Tibial artery (tissue), 4 donors: ENCODE results near the gene SOX5.
"Not testable (repeated sequence)": the region's sequence is repeated elsewhere in the genome, so short reads cannot be mapped to it uniquely, and the experiment has no call there.

Experiments
- DNase-seq, 2 donors: peaks; one replicate each; pipeline ENCODE4 v3.0.0-alpha.2; 2019
- H3K27ac ChIP-seq, 2 donors: fragments of 200-600 bp; sonication (generic) in 1 of 2; 1 replicate in 1 of 2; 2 replicates in 1 of 2; pipeline ENCODE4 v1.5.1; 2018 to 2019; ENCODE audit warnings: mild to moderate bottlenecking in 1 of 2
- H3K27me3 ChIP-seq, 2 donors: fragments of 200-600 bp; sonication (generic) in 1 of 2; one replicate each; pipeline versions ENCODE4 v1.5.1 to v1.6.0; 2016 to 2019
- H3K36me3 ChIP-seq, 3 donors: fragments of 200-600 bp; sonication (generic) in 2 of 3; one replicate each; pipeline ENCODE4 v1.5.1; 2016 to 2019; ENCODE audit warnings: mild to moderate bottlenecking in 2 of 3
- H3K4me1 ChIP-seq, 4 donors: fragments of 200-600 bp; sonication (generic) in 2 of 4; 1 replicate in 3 of 4; 2 replicates in 1 of 4; pipeline ENCODE4 v1.5.1; 2016 to 2019
- H3K4me3 ChIP-seq, 2 donors: fragments of 200-600 bp; sonication (generic) in 1 of 2; 1 replicate in 1 of 2; 2 replicates in 1 of 2; pipeline ENCODE4 v1.5.1; 2018 to 2019; ENCODE audit warnings: mild to moderate bottlenecking in 2 of 2
- H3K9me3 ChIP-seq, 3 donors: fragments of 200-600 bp; sonication (generic) in 1 of 3; one replicate each; pipeline ENCODE4 v1.5.1; 2016 to 2019
- intact Hi-C: fragments of 100-400 bp; cut with DNase I; formaldehyde crosslinking; loops from one replicate; pipeline ENCODE4 v1.15.0; 2023; ENCODE audit warnings: low total_unique reads
- TF ChIP-seq, protein P1 (sequence below), 2 experiments: fragments of 200-600 bp in 1 of 2; fragments of 450-650 bp in 1 of 2; IDR thresholded peaks; one replicate each; pipeline ENCODE4 v1.5.1; 2017 to 2019; ENCODE audit warnings: antibody characterized with exemption in 2 of 2, mild to moderate bottlenecking in 1 of 2, moderate library complexity in 1 of 2

The SOX5 gene

DNA sequence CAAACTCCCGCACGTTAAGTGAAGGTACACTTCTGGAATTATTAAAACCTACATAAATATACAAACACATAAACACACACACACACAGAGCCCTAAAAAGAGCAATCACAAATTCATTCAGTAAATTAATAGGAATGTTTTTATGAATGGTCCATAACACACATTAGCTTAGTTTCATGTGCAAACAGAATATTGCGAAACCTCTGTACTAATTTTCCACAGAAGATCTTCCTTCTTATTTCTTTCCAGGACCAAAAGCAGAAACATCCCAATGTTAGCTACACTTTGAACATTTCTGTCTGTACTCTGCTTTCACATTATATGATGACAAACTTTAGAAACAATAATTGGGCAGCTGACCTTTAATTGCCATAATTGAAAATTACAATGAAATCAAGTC, 101.6 kb downstream of the SOX5 start:
- intact Hi-C loops: no loop called here

DNA sequence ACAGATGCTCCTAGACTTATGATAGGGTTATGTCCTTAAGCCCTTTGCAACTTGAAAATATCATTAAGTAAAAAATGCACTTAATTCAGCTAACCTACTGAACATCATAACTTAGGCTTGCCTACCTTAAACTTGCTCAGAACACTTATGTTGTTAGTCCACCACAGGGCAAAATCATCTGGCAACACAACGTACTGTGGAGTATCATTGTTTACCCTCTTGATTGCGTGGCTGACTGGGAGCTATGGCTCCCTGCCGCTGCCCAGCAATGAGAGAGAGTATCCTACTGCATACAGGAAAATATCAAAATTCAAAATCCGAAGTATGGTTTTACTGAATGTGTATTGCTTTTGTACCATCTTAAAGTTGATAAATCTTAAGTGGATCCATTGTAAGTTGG, 105.5 kb downstream of the SOX5 start:
- Histone ChIP-seq H3K36me3 (no peaks in the 10 kb centered on the region), H3K4me1 (no peaks in the 10 kb centered on the region), H3K27me3 (no peaks in the 10 kb centered on the region), H3K27ac (no peak overlapping the region), H3K4me3 (no peak overlapping the region), H3K9me3 (no peaks in the 10 kb centered on the region)
- TF ChIP-seq, protein P1, sequence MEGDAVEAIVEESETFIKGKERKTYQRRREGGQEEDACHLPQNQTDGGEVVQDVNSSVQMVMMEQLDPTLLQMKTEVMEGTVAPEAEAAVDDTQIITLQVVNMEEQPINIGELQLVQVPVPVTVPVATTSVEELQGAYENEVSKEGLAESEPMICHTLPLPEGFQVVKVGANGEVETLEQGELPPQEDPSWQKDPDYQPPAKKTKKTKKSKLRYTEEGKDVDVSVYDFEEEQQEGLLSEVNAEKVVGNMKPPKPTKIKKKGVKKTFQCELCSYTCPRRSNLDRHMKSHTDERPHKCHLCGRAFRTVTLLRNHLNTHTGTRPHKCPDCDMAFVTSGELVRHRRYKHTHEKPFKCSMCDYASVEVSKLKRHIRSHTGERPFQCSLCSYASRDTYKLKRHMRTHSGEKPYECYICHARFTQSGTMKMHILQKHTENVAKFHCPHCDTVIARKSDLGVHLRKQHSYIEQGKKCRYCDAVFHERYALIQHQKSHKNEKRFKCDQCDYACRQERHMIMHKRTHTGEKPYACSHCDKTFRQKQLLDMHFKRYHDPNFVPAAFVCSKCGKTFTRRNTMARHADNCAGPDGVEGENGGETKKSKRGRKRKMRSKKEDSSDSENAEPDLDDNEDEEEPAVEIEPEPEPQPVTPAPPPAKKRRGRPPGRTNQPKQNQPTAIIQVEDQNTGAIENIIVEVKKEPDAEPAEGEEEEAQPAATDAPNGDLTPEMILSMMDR (IDR thresholded peaks at IDR 0.05): no peak
- intact Hi-C loops: no loop called here
- no peak for DNase-seq

More for the DNA sequence above, 101.6 kb downstream of the SOX5 start:
- Histone ChIP-seq H3K36me3 (no peaks in the 10 kb centered on the region), H3K27me3 (no peaks in the 10 kb centered on the region), H3K4me3 (no peak overlapping the region), H3K27ac (no peak overlapping the region), H3K4me1 (no peaks in the 10 kb centered on the region), H3K9me3 (no peaks in the 10 kb centered on the region)
- TF ChIP-seq, protein P1 (IDR thresholded peaks at IDR 0.05): no peak
- DNase-seq: no peak

DNA sequence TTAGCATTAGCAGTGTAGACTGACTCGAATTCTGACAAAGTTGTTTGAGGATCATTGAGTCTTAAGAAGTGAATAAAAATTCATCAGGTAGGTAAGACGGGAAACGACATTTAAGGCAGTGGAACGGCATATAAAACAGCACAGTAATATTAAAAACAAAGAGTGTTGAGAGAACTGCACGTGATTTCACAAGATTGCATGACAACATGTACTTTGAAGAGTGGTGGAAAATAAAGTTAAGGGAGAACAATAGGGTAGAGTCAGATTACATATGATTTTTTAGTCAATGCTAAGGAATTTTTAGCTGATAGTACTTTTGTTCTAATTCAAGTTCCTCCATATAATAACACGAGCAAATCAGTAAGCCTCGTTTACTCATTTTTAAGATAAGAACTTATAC, 115.4 kb downstream of the SOX5 start:
- no peaks in the 10 kb centered on the region for H3K9me3 ChIP-seq
- no peak overlapping the region for H3K27ac ChIP-seq
- H3K4me3 ChIP-seq: no peak overlapping the region
- no peaks in the 10 kb centered on the region for H3K27me3 ChIP-seq
- no peak for DNase-seq
- no peaks in the 10 kb centered on the region for H3K4me1 ChIP-seq
- intact Hi-C loops: no loop called here
- TF ChIP-seq, protein P1 (IDR thresholded peaks at IDR 0.05): no peak
- H3K36me3 ChIP-seq: no peaks in the 10 kb centered on the region

DNA sequence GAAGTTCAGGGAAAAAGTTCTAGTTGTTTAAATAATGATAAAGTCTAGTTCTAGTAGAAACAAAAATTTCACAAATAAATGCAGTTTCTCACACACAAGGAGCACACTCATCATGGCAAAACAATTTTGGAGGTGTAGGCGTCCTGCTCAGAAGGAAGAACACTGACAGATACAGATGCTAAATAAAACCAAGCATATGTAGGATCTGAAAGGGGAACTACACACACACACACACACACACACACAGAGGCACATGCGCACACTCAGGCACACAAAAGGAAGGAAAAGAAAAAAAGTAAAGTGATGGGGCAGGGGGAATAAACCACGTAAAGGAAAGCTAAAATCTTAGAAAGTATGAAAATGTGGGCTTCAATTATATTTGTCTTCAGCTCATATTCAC, 117.7 kb downstream of the SOX5 start:
- Histone ChIP-seq H3K4me3 (no peak overlapping the region), H3K36me3 (no peaks in the 10 kb centered on the region), H3K27me3 (no peaks in the 10 kb centered on the region), H3K9me3 (no peaks in the 10 kb centered on the region), H3K4me1 (no peaks in the 10 kb centered on the region), H3K27ac (no peak overlapping the region)
- intact Hi-C loops: no loop called here
- no peak for DNase-seq
- TF ChIP-seq, protein P1 (IDR thresholded peaks at IDR 0.05): no peak

DNA sequence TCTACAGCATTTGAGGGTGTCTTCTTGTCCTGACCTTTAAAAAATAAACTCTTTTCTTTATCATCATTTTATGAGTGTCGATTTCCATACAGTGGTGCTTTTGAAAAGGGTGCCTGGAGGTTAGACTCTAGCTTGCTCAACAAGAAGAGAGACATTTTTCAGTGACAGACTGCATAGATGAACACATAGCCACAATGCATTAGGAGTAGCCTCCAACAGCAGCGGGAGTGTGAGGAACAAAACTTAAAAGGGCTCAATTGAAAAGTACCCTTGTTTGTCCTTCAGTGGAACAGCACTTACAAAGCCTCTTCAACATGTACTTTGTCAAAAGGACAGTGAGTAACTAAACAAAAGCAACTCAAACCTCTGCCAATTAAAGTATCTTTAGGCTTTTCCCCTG, 119.3 kb downstream of the SOX5 start:
- no peaks in the 10 kb centered on the region for H3K9me3 ChIP-seq
- H3K27me3 ChIP-seq: no peaks in the 10 kb centered on the region
- no peak for DNase-seq
- H3K4me3 ChIP-seq: no peak overlapping the region
- TF ChIP-seq, protein P1 (IDR thresholded peaks at IDR 0.05): no peak
- H3K36me3 ChIP-seq: no peaks in the 10 kb centered on the region
- H3K27ac ChIP-seq: no peak overlapping the region
- intact Hi-C loops: no loop called here
- H3K4me1 ChIP-seq: no peaks in the 10 kb centered on the region

DNA sequence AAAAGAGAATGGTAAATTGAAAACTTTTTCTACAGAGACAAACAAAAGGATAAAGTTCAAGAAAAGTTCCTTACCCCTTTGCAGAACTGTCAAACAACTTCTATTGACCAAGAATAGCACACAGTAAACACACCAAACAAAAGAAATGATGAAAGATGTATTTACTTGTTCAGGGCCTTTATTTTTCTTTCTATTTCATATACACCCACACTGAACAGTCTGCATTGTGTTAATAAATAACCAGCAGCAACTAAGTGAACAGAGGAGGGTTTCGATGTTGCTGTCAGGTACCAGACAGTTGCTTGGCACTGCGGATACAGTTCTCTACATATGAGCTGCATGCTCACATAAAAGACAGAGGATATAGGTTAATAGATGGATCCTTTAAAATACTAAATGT, 122.1 kb downstream of the SOX5 start:
- TF ChIP-seq, protein P1 (IDR thresholded peaks at IDR 0.05): no peak
- H3K36me3 ChIP-seq: peaks cover 0 to 5% (median 0%) of the 10 kb centered on the region in 3 donors
- no peaks in the 10 kb centered on the region for H3K4me1 ChIP-seq
- H3K9me3 ChIP-seq: no peaks in the 10 kb centered on the region
- no peak for DNase-seq
- H3K4me3 ChIP-seq: no peak overlapping the region
- H3K27me3 ChIP-seq: no peaks in the 10 kb centered on the region
- H3K27ac ChIP-seq: no peak overlapping the region
- intact Hi-C loops: no loop called here

DNA sequence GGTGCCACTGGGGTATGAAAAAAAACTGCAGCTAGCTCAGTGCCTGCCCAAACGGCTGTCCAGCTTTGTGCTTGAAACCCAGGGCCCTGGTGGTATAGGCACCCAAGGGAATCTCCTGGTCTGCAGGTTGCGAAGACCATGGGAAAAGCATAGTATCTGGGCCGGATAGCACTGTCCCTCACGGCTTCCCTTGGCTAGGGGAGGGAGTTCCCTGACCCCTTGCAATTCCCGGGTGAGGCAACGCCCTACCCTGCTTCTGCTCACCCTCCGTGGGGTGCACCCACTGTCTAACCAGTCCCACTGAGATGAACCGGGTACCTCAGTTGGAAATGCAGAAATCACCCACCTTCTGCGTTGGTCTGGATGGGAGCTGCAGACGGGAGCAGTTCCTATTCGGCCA, 124.3 kb downstream of the SOX5 start:
- H3K4me1 ChIP-seq, H3K27me3 ChIP-seq, H3K9me3 ChIP-seq, H3K4me3 ChIP-seq, intact Hi-C loops, H3K36me3 ChIP-seq, H3K27ac ChIP-seq: not testable (repeated sequence)
- DNase-seq: peak in 1 of 2 donors; percentile 21
